ENCODE measurements around the gene WNT2B.

The WNT2B gene

DNA sequence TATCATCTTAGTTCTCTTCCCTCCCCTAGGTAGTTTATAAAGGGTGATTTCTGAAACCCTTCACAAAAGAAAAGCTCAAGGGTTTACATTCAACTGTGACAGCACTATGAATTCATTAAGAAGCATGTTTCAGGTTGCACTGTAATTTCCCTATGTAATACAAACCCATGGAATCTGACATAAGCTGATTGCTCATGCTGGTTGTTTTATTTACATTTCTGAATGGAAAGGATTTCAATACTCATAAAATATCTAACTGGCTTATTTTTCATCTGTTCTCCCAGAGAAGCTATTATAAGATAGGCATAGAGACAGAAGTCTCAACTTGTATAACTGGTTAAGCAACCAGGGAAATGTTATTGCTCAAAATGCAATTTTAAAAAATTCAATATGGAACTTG is 20.5 kb downstream of the WNT2B start:
- DNase-seq (ENCODE audit: low read depth): no peak

DNA sequence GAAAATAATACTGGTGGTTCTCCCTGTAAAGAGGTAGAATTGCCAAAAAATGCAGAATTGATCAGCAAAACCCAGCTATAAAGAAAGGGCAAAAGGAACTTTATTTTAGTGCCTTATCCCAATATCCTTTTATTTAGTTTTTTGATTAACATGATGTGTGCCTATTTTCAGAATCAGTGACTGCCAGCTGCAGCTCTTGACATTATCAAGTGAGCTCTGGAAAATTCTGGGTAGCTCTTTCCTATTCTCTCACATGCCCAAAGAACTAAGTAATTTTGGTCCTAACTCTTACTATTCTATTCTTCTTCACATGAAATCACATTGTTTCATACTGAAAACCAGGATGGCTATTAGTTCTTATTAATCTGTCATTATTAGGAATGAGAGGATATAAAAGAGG is 22.1 kb downstream of the WNT2B start:
- no peak for DNase-seq (ENCODE audit: low read depth)

DNA sequence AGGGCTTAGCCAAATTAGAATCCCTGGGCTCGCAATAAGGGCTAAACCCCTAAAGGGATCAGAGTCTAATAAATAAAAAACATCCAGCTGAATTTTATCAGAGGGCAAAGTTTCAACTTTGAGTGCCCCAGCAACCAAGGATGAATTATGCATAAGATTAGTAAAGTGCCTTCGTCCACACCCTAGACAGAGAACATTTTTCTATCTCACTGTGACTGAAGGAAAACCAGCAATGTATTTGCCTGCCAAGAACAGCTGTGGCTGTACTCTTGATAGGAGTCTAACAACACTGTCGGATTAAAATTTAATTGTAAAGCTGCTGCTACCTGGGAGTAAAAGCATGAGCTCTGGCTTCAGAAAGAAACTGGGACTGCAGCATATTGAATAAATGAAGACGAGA is 23.3 kb downstream of the WNT2B start:
- DNase-seq (ENCODE audit: low read depth): no peak

DNA sequence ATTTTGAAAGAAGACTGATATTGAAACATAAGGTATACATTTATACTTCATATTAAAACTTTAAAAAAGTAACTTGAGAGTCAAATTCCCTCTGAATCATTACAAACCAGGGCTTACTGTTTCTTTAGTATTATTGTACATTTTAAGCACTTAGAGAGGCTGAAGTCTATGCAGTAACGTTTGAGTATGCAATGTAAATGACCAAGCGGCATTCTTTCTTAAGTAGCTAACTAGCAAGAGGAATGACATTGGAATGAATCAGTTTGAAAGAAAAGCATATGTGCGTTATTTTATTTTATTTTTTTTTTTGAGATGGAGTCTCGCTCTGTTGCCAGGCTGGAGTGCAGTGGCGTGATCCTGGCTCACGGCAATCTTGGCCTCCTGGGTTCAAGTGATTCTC is 24.3 kb downstream of the WNT2B start:
- DNase-seq (ENCODE audit: low read depth): no peak

DNA sequence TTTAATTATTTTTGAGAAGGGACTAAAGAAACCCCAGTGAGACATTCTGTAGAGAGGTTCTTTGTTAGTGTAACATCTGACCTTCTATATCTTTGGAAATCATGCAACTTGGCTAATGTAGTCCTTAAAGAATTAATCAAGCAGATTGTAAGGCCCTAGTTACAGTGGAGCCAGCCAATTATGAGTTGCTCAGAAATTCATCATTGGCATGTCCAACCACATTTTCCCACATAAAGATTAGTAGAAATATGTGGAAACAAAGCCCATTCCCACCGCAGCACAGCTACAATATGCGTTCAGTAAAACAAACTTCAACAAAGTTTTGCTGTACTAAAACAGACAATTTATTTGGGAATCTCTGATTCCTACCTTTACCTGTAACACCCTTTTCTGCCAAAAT is 27.8 kb downstream of the WNT2B start:
- no peak for DNase-seq (ENCODE audit: low read depth)

DNA sequence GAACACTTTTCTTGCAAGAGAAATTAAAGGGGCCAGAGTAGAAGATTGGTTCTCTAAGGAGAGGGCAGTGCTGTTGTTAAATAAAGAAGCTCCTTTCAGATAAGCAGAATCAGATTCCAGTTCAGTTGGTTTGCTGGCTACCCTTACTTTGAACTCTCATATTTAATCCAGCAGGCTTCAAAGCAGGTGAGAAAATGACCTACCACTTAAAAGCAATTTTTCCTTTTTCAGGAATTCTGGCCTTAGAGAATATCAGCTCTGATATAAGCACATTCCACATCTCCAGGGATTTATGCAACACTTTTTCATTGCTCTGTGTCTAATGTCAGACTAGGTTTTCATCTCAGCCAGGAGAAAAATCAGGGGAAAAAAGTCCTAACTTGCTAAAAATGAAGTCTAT is 28.7 kb downstream of the WNT2B start:
- DNase-seq (ENCODE audit: low read depth): no peak

DNA sequence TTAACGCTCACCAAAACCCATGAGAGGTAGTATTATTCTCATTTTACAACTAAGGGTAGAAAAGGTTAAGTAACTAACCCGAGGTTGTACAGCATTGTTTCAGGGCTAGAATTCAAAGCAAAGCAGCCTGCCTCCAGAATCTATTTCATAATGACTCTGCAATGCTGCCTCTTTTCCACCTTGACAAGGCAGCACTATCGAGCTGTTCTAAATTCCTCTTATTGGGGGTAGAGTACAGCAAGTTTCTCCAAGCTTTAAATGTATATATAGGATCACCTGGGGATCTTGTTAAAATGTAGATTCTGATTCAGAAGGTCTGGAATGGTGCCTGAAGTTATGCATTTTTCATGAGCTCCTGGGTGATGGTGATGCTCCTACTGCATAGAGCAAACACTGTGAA is 30.1 kb downstream of the WNT2B start:
- DNase-seq (ENCODE audit: low read depth): no peak

DNA sequence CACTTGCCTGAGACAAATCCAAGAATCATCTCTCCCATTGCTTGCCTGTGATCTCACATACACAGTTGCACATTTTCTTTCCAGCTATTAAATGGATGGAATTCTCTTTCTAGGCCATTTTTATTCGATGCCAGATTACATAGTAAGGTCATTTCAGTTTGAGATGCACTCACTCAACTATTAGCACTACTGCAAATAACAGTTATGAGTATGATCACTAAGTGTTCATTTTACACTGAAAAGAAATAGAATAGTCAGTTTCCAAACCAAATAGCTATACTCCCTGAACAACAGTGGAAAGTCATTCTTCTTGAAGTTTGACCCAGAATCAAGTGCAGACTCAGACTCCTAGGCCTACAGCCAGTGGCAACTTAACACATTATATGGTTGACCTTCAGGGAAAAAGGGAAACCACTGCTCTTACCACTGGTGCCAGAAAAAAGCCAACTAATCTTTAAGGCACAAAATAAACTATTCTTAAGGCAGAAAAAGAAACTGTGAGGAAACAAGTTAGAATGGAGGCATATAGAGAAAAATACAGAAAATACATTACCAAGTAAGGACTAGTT is 31.5 kb downstream of the WNT2B start:
- DNase-seq (ENCODE audit: low read depth): no peak

DNA sequence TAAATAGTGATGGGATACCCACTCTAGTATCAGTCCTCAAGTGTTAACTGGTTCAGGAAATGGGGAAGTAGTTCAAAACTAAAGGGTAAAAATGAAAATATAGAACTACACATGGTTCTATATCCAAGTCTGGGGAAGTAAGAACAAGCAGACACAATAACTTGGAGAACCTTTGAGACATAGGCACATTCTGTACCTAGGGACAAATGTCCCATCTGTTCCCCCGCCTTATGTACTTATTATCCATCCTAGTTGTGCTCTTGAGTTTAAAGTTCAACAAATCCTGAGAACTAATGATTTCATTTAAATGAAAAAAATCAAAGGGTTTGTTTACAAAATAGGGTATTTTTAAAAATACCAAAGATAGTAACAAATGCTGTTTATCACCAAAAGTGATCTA is 32.5 kb downstream of the WNT2B start:
- no peak for DNase-seq (ENCODE audit: low read depth)

DNA sequence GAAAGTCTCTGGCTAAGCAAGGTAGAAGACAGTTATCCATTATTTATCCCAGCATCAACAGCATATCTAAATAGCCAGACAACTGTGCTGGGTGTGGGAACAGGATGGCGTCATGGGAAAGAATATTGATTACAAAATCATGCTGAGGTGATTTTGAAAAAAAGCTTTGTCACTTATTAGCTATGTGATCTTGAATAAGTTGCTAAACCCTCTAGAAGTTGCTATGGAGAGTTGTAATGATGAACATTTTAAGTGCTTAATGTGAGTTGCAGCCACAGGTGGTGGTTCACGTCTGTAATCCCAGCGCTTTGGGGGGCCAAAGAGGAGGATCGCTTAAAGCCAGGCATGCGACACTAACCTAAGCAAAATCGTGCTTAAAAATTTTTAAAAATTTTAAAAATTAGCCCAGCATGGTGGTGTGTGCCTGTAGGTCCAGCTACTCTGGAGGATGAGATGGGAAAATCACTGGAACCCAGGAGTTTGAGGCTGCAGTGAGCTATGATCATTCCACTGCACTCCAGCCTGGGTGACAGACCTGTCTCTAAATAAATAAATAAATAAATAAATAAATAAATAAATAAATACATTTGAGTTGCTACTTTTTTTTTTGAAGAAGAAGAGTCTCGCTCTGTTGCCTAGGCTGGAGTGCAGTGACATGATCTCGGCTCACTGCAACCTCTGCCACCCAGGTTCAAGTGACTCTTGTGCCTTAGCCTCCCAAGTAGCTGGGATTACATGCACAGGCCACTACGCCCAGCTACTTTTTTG is 33.6 kb downstream of the WNT2B start:
- no peak for DNase-seq (ENCODE audit: low read depth)

DNA sequence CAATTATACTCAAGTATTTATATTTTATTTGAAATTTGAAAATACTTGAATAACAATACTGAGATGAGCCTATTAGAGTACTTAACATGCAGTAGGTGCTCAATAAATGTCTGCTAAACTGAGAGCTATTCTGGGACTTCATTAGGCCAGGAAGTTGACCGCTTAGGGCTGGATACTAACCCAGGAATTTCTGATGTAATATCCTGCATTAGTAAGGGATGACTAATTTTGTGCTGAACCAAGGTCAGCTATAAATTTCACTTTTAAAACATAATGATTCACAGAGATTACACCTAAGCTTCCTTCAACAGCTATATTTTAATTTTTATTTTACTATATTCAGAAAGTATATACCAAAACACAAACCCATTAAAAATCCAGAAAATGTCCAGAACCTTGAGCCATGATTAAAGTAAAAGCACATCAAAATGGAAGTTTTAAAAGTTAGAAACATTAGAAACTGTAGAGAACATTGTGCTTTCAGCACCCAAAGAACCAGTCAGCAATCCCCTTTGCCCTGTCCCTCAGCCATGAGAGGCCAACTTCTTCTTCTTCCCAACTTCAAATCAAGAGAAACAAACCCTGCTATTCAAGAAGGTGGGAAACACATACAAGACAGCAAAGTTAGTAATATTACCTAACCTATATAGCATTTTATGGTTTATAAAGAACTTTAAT is 35.4 kb downstream of the WNT2B start:
- DNase-seq (ENCODE audit: low read depth): no peak

DNA sequence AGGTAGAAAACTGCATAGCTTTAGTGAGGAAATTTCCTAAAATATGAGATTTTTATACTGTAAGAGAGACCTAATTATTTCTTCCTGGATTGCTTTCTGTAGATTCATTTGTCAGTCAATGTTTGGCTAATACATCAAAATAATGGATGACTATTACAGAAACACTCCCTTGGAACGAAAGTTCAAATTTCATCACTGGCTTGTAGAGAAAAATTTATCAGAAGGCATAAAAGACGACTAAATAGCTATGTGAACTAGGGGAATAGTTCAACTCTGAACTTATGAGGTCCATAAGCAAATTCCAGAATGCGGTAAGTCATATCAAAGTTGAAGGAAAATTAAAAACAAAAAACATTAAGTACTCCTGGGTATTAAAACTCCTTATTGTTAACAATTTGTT is 36.0 kb downstream of the WNT2B start:
- no peak for DNase-seq (ENCODE audit: low read depth)

DNA sequence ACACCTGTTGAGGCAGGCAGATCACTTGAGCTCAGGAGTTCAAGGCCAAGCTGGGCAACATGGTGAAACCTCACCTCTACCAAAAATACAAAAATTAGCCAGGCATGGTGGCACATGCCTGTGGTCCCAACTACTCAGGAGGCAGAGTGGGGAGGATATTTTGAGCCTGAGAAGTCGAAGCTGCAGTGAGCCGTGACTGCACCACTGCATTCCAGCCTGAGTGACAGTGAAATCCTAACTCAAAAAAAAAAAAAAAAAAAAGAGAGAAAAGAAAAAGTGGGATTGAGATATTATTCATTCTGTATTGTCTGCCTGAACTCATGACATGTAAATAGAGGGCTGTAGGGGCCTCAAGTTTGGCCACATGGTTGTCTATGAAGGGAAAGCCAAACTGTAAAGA is 37.3 kb downstream of the WNT2B start:
- DNase-seq (ENCODE audit: low read depth): no peak

DNA sequence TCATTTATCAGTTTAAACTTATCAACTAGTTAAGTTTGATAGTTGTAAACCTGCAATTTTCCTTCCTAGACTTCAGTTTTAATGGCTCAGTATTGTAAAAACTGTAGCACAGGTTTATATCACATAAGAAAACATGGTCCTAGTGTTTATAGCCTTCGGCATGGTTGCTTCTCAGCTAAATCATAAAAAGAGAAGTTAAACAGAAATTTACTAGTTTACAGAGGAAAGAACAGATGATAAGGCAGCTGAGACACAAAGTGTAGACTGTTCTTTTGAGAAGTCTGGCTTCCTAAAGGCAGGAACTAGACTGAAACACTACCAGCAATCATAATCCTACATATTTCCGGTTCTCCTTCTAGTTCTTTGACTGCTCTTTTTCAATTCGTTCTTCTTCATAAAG is 39.8 kb downstream of the WNT2B start:
- no peak for DNase-seq (ENCODE audit: low read depth)

DNA sequence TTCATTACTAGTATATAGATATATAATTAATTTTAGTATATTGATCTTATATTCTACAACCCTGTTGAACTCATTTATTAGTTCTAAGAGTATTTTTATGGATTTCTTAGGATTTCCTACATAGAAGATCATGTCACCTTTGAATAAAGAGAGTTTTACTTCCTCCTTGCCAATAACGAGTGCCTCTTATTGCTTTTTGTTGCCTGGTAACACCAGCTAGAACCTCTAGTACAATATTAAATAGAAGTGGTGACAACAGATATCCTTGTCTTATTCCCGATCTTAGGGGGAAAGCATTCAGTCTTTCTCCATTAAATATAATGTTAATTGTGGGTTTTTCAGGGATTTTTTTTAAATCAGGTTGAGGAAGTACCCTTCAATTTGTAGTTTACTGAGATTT is 40.8 kb downstream of the WNT2B start:
- no peak for DNase-seq (ENCODE audit: low read depth)

DNA sequence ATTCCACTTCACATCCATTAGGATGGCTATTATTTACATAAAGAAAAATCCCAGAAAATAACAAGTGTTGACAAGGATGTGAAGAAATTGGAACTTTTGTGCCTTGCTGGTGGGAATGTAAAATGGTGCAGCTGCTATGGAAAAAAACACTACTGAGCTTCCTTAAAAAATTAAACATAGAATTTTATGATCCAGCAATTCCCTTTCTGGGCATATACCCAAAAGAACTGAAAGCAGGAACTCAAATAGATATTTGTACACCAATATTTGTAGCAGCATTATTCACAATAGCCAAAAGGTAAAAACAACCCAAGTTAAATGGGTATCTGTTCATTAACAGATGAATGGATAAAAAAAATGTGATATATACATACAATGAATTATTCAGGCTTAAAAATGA is 45.6 kb downstream of the WNT2B start:
- no peak for DNase-seq (ENCODE audit: low read depth)

DNA sequence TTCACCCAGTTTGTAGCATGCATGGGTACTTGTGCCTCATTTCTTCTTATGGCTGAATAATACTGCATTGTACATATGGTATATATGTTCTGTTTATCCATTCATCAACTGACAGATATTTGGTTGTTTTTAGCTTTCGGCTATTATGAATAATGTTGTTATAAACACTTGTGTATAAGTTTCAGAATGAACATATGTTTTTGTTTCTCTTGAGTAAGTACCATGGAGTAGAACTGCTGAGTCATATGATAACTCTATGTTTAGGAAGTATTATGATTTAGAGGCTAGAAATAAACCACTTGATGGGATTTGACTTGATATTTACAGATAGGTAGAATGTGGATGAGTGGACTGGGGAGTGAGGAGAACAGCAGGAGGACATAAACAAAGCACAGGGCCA is 48.6 kb downstream of the WNT2B start:
- no peak for DNase-seq (ENCODE audit: low read depth)

DNA sequence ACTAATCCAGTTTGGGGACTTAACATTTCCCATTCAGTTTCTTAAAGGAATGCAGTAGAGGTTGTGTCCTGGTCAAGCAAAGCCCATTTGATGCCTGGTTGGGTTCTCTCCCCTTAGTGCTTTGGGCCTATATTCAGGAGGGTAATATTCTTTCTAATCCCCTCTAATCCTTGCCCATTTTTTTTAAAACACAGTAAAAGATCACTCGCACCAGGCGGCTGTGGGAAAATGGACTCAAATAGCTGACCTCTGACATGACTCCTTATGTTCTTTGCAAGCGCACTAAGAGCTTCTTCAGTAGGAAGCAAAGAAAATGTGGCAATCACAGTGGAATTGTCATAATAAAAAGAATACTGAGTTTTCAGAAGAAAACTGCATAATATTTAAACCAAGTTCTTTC is 49.9 kb downstream of the WNT2B start:
- no peak for DNase-seq (ENCODE audit: low read depth)

DNA sequence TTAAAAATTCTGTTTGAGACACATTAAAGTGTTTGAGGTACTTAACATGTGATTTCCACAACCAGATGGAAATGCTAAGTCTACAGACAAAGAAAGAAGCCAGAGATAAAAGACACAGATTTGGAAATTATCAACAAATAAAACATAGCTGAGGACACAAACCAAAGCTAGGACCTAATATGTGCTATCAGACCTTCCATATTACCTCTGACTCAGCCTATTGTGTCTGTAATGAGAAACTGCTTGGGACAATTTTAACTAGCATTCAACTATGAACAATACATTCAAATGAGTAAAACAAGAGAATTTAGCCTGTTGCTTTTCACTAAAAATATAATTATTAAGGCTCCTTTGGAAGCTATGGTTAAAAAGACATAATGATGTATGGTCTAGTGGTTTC is 54.6 kb downstream of the WNT2B start:
- DNase-seq (ENCODE audit: low read depth): no peak

DNA sequence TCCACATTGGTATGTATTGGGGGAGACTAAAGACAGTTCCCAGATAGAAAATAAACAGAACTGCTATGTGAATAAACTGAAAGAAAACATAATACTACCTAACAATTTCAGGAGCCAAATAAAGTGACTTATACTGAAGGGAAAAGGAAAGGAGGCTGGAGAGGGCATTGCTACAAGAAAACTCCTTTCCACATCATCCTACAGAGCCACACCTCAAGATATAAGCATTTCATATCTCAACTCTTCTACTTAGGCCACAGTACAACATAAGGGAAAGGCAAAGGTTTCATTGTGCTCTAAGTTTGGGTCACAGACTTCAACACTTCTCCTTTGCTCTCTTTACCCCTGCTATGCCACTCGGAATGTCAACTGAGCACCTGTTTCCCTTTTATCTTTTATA is 55.3 kb downstream of the WNT2B start:
- no peak for DNase-seq (ENCODE audit: low read depth)

DNA sequence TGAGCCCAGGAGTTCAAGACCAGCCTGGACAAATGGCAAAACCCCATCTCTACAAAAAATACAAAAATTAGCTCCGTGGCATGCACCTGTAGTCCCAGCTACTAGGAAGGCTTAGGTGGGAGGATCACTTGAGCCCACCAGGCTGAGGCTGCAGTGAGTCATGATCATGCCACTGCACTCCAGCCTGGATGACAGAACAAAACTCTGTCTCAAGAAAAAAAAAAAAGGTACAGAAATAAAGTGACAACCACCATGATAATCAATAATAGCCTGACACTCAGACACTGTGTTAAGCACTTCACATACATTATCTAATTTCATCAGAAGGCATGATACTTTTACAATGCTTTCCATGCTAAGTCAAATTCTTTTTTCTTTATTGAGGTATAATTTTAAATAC is 57.0 kb downstream of the WNT2B start:
- DNase-seq (ENCODE audit: low read depth): no peak

DNA sequence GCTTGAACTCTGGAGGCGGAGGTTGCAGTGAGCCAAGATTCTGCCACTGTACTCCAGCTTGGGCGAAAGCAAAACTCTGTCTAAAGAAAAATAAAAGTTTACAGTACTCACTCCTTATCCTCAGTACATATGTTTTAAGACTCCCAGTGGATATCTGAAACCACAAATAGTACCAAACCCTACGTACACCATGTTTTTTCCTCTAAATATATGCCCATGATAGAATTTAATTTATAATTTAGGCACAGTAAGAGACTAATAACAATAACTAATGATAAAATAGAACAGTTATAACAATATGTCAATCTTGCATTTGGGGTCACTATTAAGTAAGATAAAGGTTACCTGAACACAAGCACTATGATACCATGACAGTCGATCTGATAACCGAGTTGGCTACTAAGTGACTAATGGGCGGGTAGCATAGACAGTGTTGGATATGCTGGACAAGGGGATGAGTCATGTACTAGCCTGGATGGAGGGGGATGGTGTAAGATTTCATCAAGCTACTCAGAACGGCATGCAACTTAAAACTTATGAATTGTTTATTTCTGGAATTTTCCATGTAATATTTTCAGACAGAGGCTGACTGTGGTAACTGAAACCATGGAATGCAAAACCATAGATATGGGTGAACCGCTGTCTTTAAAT is 66.5 kb downstream of the WNT2B start:
- DNase-seq (ENCODE audit: low read depth): no peak

DNA sequence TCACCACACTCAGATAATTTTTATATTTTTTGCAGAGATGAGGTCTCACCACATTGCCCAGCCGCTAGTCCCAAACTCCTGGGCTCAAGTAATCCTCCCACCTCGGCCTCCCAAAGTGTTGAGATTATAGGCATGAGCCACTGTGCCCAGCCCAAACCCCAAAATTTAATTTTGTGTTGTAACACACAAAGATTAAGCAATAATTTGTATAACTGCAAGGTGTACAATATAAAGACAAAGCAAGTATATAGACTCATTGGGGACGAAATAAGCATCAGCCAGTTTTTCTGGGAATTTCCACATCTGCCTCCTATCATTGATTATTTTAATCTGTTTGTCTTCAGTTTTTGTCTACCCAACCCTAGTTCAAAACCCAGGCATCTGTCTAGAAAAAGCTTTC is 67.5 kb downstream of the WNT2B start:
- no peak for DNase-seq (ENCODE audit: low read depth)

Data from activated T-helper 9 cell treated with anti-CD3 and anti-CD28 coated beads, Interleukin-2, amount 50 U/mL, for 16 hours (primary cell).